CD1c-positive myeloid dendritic cell (primary cell): Measurements from ENCODE around the gene C3orf52.

ENCODE experiments used
- DNase-seq: peaks from one replicate; pipeline ENCODE4 v3.0.0-alpha.2; 2016; ENCODE audit errors: extremely low spot score

Gene C3orf52

GRCh38 chr3:112136959-112137693, 50.9 kb downstream of the C3orf52 start:
- peak; percentile 52 for DNase-seq

- peak; percentile 23 for DNase-seq
These were observed 51.6 kb downstream of the C3orf52 start for GRCh38 chr3:112137781-112138180.

- DNase-seq = peak; percentile 38
These were observed 52.2 kb downstream of the C3orf52 start for GRCh38 chr3:112138219-112138969.

GRCh38 chr3:112140584-112140983, 54.4 kb downstream of the C3orf52 start:
- DNase-seq = no peak

GRCh38 chr3:112141293-112141692, 55.1 kb downstream of the C3orf52 start:
- no peak for DNase-seq

GRCh38 chr3:112143251-112143650, 57.1 kb downstream of the C3orf52 start:
- no peak for DNase-seq

- DNase-seq = no peak
These were observed 57.5 kb downstream of the C3orf52 start for GRCh38 chr3:112143689-112144088.

- no peak for DNase-seq
These were observed 62.9 kb downstream of the C3orf52 start for GRCh38 chr3:112149136-112149535.

- DNase-seq = no peak
These were observed 81.6 kb downstream of the C3orf52 start for GRCh38 chr3:112167758-112168157.
